HG03280 (cell line): Measurements from ENCODE around the gene RAD51B.

Source experiments
- ATAC-seq: cut with Tn5 transposase; IDR thresholded peaks from one replicate; pipeline ENCODE4 v1.9.1; 2021; ENCODE audit warnings: mild to moderate bottlenecking, moderate library complexity; ENCODE audit not compliant: unreplicated experiment

The RAD51B gene

DNA sequence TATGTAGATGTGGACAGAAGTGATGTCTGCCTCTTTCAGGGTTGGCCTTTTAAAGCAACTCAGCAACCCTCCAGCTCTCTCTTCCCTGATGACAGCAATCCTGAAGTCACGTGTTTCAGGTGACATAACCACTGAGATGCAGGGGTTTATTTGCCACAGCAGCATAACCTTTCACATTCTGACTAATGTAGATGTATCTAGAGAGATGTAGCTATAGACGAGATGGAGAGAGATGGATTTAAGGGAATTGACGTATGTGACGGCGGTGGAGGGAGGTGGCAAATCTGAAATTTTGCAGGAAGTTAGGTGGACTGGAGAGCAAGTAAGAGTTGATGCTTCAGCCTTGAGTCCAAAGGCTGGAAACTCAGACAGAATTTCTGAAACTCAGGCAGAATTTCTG, 847.3 kb downstream of the RAD51B start:
- ATAC-seq: no peak

DNA sequence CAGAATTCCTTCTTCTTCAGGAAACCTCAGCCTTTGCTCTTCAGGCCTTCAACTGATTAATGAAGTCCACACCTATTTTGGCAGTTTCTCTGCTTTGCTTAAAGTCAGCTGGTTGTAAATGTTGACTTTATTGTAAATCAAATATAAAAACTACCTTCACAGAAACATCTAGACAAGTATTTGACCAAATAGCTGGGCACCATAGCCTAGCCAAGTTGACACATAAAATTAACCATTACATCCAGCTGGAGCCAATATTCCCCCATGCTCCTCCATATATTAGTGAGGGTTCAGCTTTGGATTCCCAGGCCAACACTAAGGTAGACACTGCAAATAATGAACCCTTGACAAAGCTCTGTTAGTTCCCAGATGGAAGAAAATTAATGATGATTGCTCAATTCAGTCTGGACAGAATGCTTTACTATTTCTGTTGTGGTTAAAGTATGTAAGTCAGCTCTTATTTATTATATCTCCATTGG, 847.8 kb downstream of the RAD51B start:
- no peak for ATAC-seq

DNA sequence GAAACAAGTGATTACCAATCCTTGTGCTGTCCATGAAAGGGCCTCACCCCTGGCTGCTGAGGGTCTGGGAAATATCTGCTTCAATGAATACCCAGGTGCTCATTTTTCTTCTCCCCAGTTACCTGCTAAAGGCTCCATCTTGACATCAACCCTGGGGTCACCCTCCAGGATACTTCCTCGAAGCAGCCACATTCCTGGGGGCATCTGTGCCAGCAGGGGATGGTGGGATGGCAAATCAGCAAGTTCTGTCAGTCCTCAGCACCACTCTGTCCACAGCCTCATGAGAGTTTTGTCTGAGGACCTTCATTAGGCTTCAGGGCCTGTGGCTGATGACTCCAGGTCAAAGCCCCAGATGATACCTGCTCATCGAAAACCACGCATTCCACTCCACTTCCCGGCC, 848.4 kb downstream of the RAD51B start:
- no peak for ATAC-seq

DNA sequence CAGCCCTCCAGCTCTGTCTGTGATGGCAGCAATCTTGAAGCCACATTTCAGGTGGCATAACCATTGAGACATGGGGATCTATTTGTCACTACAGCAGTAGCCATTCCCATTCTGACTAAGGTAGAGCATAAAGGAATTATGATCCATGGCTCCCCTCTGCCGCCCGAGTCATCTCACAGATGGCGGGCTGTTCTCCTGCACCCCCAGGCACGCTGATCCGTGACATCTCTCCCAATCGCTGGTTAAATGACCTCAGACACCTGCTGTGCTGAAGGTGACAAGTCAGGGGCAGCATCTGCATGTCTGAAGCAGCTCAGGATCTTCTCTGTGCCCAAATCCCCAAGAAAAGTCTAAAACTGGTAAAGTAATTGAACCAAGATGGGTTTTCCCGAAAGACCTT, 849.0 kb downstream of the RAD51B start:
- ATAC-seq: no peak

DNA sequence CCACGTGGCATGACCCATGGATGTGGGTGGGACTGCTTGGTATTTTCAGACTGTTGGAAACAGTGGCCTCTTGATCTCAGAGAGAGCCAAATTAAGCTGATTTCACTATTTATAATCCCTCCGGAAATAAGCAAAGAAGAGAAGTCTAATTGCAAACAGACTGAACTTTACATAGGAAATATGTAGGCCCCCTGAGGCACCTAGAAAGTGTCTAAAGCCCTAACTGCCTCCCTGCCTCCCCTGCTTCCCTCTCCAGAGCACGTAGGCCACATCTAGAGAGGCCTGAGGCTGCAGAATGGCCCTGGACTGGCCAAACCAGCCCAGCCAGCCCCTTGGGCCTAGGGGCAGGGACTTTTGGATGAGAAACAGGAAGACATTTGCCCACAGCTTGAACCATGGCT, 849.5 kb downstream of the RAD51B start:
- no peak for ATAC-seq

DNA sequence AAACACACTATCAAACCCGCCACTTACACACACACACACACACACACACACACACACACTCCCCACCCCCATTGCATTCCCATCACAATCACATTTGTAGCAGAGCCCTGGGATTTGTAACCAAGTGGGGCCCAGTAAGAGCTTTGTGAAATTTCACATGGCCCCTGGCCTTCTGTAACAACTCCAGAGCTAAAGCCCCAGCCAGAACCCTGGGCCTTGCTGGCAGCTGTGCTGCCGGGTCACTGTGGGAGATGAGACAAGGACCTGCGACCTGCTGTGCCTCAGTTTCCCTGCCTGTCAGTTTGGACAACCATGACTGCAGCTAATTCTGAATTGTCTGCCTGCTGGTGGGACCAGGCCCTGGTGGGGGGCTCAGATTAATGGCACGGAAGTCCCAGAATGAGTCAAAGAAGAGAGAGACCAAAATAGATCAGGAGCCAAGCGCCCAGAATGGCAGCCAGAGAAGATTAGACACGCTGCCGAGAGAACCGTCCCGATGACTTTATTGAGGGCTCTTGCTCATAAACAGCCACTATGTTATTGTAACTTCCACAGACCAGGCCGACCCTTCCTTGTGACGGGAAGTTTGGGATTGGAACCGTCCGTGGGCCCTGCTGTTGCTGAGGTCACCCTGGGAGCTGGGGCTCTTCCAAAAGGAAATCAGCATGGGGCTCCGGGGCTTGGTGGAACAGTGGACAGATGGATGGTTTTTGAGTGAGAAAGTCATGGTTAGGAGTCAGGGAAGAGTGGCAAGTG, 850.2 kb downstream of the RAD51B start:
- no peak for ATAC-seq

DNA sequence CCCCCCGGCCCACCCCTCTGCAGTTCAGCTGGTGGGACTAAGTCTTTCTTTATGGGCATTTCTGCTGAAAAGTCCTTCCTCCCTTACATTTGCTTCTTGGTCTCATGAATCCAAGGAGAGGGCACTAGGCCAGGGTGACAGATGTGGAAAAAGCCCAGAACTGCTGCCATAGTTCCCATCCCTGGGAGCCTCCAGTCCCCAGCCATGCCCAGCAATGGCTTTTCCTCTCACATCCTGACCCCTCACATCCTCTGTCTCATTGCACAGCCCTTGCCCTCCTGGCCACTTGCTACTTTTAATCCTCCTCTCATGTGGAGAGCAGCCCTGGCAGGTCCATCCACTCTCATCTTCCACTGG, 850.8 kb downstream of the RAD51B start:
- ATAC-seq: no peak

DNA sequence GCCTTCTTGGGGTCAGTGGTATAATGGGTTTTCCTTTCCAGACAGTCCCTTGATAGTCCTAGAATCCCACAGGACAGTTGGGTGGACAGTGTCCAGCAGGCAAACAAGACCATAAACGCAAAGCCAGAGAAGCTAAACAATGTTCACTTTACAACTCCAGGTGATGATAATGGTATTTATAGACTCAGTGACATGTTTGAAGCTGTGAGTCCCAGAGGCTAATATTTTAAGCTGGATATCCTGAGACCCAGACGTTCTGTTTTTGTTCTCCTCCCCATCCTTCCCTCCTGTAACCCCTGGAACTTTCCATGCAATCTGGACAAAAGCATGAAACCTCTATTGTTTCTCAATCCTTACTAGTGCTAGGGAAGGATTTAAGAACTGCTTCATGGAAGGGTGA, 852.3 kb downstream of the RAD51B start:
- ATAC-seq: no peak

DNA sequence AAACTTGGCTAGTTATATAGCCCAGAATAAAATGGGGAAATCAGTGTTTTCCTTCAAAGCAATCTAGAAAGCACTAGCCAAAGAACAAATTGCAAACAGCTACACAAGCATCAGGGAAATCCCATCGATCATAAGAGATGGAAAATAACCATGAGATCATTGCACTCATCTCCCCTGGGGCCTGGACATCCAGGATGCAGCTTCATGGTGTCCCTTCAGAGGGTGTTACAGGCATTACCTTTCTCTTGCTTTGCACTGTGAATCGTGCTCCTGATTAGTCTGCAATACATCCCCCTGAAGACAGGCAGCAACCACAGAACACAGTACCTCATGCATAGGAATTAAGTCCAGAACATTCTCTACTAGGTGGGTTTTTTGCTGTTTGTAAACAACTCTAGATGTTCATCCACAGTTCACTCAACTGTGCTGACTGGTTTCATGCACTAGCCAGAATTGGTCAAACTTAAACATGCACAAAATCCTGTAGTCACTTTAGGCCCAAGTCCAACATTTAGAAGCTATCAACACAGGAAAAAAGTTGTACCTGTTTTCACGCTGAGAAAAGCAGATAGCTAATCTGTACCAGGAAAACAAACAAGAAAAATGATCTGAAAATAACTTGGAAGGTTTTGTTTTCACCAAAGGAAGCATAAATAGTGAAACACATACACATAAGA, 853.2 kb downstream of the RAD51B start:
- ATAC-seq: no peak

DNA sequence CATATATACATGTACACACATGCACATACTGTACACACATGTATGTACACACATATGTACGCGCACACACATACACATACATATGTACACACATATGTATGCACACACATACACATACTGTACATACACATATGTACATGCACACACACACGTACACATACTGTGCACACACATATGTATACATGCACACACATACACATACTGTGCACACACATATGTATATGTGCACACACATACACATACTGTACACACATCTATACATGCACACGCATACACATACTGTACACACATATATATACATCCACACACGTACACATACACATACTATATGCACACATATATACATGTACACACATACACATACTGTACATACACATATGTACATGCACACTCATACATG, 853.9 kb downstream of the RAD51B start:
- ATAC-seq: no peak

DNA sequence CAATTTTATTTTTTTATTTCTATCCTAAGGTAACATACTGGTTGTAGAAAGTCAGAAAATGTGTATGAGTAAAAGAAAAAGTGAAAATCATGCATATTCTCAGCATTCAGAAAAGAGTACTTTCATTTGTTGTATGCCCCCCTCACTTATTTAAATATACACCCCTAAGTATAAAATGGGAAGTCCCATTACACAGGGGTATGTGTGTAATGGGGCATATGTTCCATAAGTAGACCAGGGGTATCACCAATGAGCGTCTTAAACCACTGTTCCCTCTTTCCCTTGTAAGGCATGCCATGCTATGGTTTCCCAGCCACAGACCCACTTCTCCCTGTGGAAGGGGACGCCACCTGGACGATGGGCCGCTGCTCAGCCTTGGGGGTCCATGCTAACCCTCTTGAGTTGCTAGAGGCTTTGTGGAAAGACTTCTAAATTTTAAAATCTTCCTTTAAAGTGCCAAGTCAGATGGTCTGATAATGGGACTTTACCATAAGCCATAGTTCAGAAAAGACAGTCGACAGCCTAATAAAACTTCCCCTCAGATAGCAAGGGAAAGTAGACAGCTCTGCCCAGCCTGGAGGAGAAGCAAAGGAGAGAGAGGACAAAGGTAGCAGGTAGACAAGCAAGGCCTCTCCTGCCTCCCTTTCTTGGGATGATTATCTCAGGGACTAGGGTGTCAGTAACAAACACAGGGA, 855.1 kb downstream of the RAD51B start:
- no peak for ATAC-seq

DNA sequence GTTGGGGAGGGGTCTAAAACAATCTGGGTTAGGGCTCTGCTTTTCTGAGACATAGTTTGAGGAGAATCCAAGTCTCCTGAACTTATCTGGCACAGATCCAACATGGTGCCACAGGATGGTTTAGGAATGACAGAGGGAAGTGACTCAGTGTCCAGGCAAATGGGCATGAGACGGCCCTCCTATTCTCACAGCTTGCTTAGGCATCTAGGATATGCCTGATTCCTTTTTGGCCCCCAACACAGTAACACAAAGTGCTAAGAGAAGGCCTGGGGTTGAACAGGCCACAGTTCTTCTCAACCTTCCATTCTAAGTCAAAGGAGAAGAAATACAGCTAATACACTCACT, 855.6 kb downstream of the RAD51B start:
- no peak for ATAC-seq

DNA sequence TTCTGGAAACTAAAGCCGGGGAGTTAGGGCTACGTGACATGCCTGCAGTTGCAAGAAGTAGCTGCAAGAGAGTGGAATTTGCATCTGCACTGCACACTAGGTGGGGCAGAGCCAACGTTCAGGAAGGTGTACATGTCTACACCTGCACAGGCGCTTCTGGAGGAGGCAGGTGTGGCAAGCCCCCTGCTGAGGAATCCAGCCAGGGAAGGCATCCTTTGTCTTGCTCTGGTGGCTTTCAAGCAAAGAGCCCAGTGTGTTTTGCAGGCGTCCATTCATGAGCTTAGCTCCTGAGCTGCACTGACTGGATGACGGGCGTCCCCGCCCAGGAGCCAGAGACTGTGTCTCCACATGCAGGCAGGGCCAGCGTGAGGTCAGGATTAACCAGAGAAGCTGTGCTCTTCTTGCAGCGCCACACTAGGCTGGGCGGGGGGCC, 856.9 kb downstream of the RAD51B start:
- no peak for ATAC-seq

DNA sequence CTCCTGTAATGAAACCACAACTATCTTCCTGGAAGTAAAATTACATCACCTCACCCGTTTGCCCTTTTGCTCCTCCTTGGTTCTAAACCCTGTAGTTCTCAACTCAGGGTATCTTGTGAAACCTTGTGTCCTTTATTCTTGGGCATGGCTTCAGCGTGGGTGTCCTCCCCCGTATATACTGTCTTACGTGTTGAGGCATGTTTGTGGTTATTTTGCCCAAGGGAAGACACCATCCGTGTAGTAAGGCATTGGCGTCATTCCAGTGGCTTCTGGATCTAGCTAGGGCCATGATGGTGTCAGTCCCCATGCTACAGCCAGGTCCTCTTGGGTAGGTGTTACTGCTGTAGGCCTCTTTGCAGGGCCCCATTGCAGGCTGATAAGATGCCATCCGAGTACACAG, 857.9 kb downstream of the RAD51B start:
- ATAC-seq: no peak

DNA sequence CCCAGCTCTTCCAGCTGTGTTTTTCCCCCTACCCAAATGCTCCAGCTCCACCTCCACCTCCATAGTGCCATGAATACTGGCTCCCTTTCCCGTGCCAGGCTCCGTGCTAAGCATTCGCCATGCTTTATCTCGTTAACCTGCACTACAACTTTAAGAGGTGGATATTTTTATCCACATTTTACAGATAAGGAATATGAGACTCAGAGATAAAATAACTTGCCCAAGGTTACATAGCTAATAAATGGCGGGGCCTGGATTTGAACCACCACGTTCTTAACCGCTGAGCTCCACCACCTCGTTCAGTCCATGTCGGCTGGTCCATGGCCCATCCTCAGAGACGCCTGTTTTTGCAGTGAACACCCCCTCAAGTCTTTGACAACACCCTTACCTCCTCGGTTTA, 858.3 kb downstream of the RAD51B start:
- ATAC-seq: no peak

DNA sequence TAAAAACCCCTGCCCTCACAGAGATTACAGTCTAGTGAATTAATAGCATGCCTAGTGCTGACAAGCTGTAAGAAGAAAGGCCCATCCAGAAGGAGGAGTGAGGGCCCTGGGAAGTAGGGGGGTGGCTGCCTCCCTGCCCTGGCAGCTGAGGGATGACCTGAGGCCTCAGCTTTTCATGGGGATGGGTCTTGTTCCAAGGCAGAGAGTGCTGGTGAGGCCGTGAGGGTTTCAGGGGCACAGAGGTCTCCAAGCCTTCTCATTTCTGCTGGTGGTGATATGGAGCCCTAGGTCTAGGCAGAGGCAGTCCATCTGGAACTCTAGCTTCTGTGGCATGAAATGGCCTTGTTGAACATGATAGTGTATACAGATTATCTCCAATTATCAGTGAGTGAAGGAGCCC, 858.9 kb downstream of the RAD51B start:
- ATAC-seq: no peak

DNA sequence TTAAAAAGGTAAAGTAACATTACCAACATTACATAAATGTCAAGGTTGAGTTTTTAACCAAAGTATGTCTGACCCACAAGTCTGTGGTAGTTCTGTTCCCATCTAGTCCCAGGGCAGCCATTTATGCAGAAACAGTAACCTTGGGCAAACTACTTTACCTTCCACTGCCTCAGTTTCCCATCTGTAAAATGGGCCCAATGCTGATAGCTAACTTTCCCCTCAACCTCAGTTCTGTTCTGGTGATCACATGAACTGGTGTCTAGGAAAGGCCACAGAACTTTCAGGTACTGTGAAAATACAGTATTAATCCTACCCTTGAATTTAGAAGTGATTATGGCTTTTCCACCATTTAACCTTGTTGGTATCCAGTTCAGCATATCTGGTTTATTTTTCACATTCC, 859.7 kb downstream of the RAD51B start:
- no peak for ATAC-seq

DNA sequence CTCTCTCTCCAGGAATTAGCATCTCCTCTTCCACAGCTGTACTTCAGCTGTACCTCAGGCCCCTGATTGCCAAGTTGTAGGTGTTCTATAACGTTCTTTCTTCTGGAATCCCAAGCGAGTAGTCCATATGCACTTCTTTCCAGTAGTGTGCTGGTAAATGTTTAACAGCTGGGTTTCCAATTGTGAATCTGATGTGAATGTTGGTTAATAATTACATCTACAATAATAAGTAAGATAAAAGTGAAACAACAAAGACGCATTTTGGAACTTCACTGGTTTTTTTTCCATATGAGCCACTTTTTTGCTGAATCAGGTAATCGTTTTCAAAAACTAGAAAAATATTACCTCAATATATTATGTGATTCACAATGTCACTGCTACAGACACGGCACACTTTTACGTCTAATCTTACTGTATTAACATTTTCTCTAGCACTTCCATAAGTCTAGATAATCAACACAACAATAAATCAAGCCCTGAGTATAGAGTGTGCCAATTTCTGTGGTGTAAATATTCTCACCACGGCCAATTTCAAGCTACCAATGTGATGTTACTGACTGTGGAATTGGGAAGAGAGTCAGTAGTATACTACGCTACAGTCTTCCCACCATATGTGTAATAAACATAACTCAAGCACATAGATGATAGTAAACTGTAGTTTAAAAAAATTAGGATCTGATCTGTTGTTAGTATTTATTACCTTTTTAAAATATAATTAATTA, 860.3 kb downstream of the RAD51B start:
- no peak for ATAC-seq

DNA sequence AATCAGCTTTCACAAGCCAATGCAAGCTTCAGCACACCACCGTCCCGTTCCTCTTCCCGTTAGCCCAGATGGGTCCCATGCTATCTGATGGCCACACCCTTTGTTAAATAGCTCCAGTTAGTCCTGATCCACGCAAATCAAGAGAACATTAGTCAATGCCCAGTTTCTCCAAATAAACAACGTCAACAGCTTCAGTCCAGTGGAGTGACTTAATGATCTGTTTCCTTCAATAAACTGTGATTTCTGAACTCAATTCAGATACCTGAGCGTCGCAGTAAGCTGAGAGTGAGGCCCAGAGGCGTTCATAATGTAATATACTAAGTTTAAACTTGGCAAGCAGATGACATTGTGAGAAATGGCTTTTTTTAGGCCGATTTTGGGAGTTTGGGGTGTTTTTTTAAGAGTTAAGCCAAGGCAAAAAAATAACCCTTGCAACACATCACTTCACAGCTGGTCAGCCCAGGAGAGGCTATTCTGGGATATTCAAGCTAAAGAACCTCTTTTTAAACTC, 861.0 kb downstream of the RAD51B start:
- ATAC-seq: no peak

DNA sequence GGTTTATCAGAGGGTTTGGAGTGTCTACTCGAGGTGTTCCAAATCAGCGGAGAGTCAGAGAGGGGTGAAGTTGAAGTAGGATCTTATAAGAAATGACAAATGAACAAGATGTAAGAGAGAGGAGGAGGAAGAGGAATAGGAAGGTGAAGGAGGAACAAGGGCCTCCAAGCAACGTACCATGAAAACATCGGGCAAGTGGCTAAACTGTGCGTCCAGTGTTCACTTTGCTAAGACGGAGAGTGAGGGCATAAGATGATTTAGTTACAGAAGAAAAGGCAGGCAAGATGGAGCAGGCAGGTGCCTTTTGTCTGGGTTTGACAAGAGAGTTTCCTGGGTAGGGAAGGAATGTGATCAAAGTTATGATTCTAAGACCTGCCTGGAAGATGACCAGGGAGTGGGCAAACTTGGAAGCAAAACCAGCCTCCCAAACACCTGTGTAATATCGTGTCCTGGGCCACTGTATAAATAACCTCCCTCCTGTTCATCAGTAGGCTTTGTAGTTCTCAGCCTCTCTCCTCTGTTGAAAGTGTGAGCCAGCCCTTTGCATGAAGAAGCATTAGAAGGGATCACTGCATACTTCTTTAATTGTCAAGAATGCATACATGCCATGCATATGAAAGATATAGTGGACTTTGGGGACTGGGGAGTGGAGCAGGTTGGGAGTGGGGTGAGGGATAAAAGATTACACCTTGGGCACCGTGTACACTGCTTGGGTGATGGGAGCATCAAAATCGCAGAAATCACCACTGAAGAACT, 861.9 kb downstream of the RAD51B start:
- no peak for ATAC-seq
